ENCODE results near the gene RNF217. TPM values are rescaled to one million over a fixed set of nuclear protein-coding genes. Genes with fewer than 3 reads are reported as not detected.
A peak's percentile ranks its signal among the peaks of the same experiment; 100 is the strongest.

RNF217 gene
- total RNA-seq, 2 donors from 2014 or later: 24.0 to 28.1 TPM

DNA sequence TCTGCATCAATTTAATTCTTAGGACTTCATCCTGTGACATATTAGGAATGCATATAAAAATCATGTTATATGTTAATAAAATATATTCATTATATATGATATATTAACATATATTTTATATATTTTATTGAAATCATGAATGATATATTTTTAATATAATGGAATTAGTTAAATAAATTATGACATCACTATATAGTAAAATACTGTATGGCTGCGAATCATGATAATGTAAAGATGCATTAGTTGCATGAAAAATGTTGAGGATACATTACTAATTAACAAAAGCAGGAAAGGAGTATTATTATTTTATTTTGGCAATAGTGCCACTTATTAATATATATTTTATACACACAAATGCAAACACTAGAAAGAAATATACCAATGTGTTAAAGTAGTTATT, 8.4 kb upstream of the RNF217 start:
- Mint-ChIP-seq H3K9me3 (no peaks in the 10 kb centered on the region), H3K27ac (no peak overlapping the region), H3K4me1 (peaks cover 2% of the 10 kb centered on the region), H3K4me3 (no peak overlapping the region), H3K27me3 (ENCODE audit: insufficient read depth) (no peaks in the 10 kb centered on the region), H3K36me3 (ENCODE audit: low read depth) (no peaks in the 10 kb centered on the region)
- WGBS, 2 experiments (ENCODE audit: insufficient coverage in 1 of 2, insufficient read length in 1 of 2): 100% methylated on average over 1 of the region's 1 CpG; no CpG with 5 or more reads in 1 of the 2 experiments
- Histone ChIP-seq H3K9ac (ENCODE audit: extremely low read depth, low read length, poor library complexity, severe bottlenecking) (no peak overlapping the region), H3K4me3 (ENCODE audit: low read length) (no peak overlapping the region), H3K9me3 (ENCODE audit: control insufficient read depth, low read length) (no peaks in the 10 kb centered on the region), H3K27me3 (ENCODE audit: control insufficient read depth, insufficient read depth, low read length, poor library complexity, severe bottlenecking) (no peaks in the 10 kb centered on the region), H3K27ac (ENCODE audit: low read depth, low read length) (no peak overlapping the region), H3K36me3 (ENCODE audit: control insufficient read depth, insufficient read depth, low read length) (no peaks in the 10 kb centered on the region), H3K4me1 (ENCODE audit: control insufficient read depth, insufficient read depth, low read length) (no peaks in the 10 kb centered on the region)
- DNase-seq: no peak
- TF ChIP-seq, protein P1, sequence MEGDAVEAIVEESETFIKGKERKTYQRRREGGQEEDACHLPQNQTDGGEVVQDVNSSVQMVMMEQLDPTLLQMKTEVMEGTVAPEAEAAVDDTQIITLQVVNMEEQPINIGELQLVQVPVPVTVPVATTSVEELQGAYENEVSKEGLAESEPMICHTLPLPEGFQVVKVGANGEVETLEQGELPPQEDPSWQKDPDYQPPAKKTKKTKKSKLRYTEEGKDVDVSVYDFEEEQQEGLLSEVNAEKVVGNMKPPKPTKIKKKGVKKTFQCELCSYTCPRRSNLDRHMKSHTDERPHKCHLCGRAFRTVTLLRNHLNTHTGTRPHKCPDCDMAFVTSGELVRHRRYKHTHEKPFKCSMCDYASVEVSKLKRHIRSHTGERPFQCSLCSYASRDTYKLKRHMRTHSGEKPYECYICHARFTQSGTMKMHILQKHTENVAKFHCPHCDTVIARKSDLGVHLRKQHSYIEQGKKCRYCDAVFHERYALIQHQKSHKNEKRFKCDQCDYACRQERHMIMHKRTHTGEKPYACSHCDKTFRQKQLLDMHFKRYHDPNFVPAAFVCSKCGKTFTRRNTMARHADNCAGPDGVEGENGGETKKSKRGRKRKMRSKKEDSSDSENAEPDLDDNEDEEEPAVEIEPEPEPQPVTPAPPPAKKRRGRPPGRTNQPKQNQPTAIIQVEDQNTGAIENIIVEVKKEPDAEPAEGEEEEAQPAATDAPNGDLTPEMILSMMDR (conservative IDR thresholded peaks at IDR 0.05): no peak

DNA sequence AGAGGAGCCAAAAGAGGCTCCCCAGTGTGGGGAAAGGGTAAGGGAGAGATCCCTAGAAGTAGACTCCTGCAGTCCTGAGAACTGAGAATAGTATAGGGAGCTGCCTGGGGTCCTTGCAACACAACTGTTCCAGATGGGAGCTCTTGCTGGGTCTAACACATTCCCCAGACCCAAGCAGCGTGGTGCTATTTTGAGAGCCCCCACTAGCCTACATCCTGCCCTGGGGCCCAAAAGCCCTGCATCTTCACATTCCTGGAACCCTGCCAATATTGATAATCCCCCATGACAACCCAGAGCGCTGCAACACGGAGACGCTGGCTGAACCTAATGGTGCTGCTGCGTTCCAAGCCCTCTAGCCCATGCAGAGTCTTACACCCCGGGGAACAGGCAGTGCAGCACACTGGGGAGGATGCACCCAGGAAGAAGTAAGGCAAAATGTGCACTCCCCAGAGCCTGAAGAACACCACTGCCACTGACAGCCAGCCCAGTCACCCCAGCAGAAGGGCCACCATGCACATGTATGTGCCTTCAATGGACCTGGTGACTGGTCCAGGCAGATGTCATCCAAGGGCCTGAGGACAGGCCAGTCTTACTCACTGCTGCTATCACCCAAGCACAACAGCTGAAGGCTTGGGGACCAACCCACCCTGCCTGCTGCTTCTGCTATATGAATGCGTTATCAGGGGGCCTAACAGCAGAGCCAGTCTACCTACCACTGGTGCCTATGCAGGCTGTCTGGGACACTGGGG, 7.0 kb upstream of the RNF217 start:
- no peak overlapping the region for H3K27ac ChIP-seq (ENCODE audit: low read depth, low read length)
- Mint-ChIP-seq H3K27ac (peak overlapping the region; percentile 79), H3K4me1 (peaks cover 2% of the 10 kb centered on the region), H3K4me3 (no peak overlapping the region), H3K27me3 (ENCODE audit: insufficient read depth) (no peaks in the 10 kb centered on the region), H3K9me3 (no peaks in the 10 kb centered on the region), H3K36me3 (ENCODE audit: low read depth) (no peaks in the 10 kb centered on the region)
- no peak overlapping the region for H3K4me3 ChIP-seq (ENCODE audit: low read length)
- no peaks in the 10 kb centered on the region for H3K4me1 ChIP-seq (ENCODE audit: control insufficient read depth, insufficient read depth, low read length)
- 94 to 95% methylated on average over 5 to 7 of the region's 7 CpGs for WGBS, 2 experiments (ENCODE audit: insufficient coverage in 1 of 2, insufficient read length in 1 of 2)
- H3K9ac ChIP-seq (ENCODE audit: extremely low read depth, low read length, poor library complexity, severe bottlenecking): no peak overlapping the region
- H3K36me3 ChIP-seq (ENCODE audit: control insufficient read depth, insufficient read depth, low read length): no peaks in the 10 kb centered on the region
- no peak for DNase-seq
- TF ChIP-seq, protein P1 (conservative IDR thresholded peaks at IDR 0.05): no peak
- no peaks in the 10 kb centered on the region for H3K9me3 ChIP-seq (ENCODE audit: control insufficient read depth, low read length)
- H3K27me3 ChIP-seq (ENCODE audit: control insufficient read depth, insufficient read depth, low read length, poor library complexity, severe bottlenecking): peaks cover 2% of the 10 kb centered on the region

DNA sequence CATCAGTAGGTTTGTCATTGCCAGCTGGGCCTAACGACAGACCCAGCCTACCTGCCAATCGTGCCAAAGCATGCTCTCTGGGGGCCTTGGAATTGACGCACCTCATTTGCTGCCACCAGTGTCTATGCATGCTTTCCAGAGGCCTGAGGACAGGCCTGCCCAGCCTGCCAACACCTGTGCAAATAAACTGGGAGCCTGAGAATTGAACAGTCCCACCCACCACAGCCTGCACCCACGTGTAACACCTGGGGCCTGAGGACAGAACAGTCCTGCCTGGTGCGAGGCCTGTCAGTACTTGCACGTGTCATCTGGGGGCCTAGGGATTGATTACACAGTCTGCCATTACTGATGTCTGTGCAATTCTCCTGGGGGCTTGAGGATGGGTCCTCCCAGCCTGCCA, 6.2 kb upstream of the RNF217 start:
- Histone ChIP-seq H3K4me3 (ENCODE audit: low read length) (no peak overlapping the region), H3K36me3 (ENCODE audit: control insufficient read depth, insufficient read depth, low read length) (no peaks in the 10 kb centered on the region), H3K9ac (ENCODE audit: extremely low read depth, low read length, poor library complexity, severe bottlenecking) (no peak overlapping the region), H3K27me3 (ENCODE audit: control insufficient read depth, insufficient read depth, low read length, poor library complexity, severe bottlenecking) (peaks cover 6% of the 10 kb centered on the region), H3K9me3 (ENCODE audit: control insufficient read depth, low read length) (no peaks in the 10 kb centered on the region), H3K4me1 (ENCODE audit: control insufficient read depth, insufficient read depth, low read length) (no peaks in the 10 kb centered on the region), H3K27ac (ENCODE audit: low read depth, low read length) (no peak overlapping the region)
- H3K4me1 Mint-ChIP-seq: peaks cover 2% of the 10 kb centered on the region
- H3K9me3 Mint-ChIP-seq: no peaks in the 10 kb centered on the region
- H3K4me3 Mint-ChIP-seq: no peak overlapping the region
- TF ChIP-seq, protein P1 (conservative IDR thresholded peaks at IDR 0.05): no peak
- peaks cover 3% of the 10 kb centered on the region for H3K27me3 Mint-ChIP-seq (ENCODE audit: insufficient read depth)
- no peak for DNase-seq
- no peak overlapping the region for H3K27ac Mint-ChIP-seq
- 94 to 96% methylated on average over 3 to 6 of the region's 6 CpGs for WGBS, 2 experiments (ENCODE audit: insufficient coverage in 1 of 2, insufficient read length in 1 of 2)
- no peaks in the 10 kb centered on the region for H3K36me3 Mint-ChIP-seq (ENCODE audit: low read depth)
